Nephron (organoid): ENCODE data around the gene MIEN1.

Experiments
- H3K27ac Mint-ChIP-seq, 3 experiments: 2 replicates each; pipeline ENCODE4 v1.8.0; 2020; ENCODE audit warnings: mixed read lengths in 3 of 3, mild to moderate bottlenecking in 2 of 3, moderate library complexity in 1 of 3
- H3K27me3 Mint-ChIP-seq: 2 replicates; pipeline ENCODE4 v1.8.0; 2021; ENCODE audit warnings: low read depth, mild to moderate bottlenecking, moderate library complexity, mixed read lengths
- H3K36me3 Mint-ChIP-seq: 2 replicates; pipeline ENCODE4 v1.8.0; 2020; ENCODE audit warnings: low read depth, mixed read lengths
- H3K4me1 Mint-ChIP-seq: 2 replicates; pipeline ENCODE4 v1.8.0; 2020; ENCODE audit warnings: mixed read lengths
- H3K4me3 Mint-ChIP-seq, 3 experiments: 2 replicates each; pipeline ENCODE4 v1.8.0; 2020; ENCODE audit warnings: mild to moderate bottlenecking in 3 of 3, mixed read lengths in 3 of 3, moderate library complexity in 2 of 3
- H3K9me3 Mint-ChIP-seq: 2 replicates; pipeline ENCODE4 v1.8.0; 2020; ENCODE audit warnings: mixed read lengths
- TF ChIP-seq, protein P1 (sequence below), 3 experiments: fragments of 200-600 bp; sonication (generic); IDR thresholded peaks; one replicate each; pipeline ENCODE4 v1.5.0; 2021; ENCODE audit warnings: antibody characterized with exemption in 3 of 3; ENCODE audit not compliant: unreplicated experiment in 3 of 3

The MIEN1 gene

DNA sequence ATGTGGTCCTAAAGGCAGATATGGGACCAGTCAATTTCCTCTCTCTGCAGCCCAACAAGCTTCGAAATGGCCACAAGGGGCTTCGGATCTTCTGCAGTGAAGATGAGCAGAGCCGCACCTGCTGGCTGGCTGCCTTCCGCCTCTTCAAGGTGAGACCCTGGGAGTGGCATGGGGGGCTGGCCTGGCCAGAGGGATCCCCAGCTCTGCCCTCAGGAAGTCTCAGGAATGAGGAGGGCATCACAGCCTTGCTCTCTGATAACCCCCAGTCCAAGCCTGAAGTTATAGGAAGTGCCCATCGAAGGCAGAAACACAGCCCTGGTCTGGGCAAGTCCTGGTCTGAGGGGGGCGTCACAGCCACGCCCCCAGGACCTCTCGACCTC is 14.5 kb upstream of the MIEN1 start:
- Mint-ChIP-seq H3K9me3 (no peaks in the 10 kb centered on the region), H3K27me3 (peaks cover 33% of the 10 kb centered on the region), H3K4me3 (no peak overlapping the region), H3K36me3 (no peaks in the 10 kb centered on the region), H3K27ac (no peak overlapping the region), H3K4me1 (peaks cover 17% of the 10 kb centered on the region)
- TF ChIP-seq, protein P1, sequence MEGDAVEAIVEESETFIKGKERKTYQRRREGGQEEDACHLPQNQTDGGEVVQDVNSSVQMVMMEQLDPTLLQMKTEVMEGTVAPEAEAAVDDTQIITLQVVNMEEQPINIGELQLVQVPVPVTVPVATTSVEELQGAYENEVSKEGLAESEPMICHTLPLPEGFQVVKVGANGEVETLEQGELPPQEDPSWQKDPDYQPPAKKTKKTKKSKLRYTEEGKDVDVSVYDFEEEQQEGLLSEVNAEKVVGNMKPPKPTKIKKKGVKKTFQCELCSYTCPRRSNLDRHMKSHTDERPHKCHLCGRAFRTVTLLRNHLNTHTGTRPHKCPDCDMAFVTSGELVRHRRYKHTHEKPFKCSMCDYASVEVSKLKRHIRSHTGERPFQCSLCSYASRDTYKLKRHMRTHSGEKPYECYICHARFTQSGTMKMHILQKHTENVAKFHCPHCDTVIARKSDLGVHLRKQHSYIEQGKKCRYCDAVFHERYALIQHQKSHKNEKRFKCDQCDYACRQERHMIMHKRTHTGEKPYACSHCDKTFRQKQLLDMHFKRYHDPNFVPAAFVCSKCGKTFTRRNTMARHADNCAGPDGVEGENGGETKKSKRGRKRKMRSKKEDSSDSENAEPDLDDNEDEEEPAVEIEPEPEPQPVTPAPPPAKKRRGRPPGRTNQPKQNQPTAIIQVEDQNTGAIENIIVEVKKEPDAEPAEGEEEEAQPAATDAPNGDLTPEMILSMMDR (IDR thresholded peaks at IDR 0.05; ENCODE audit: unreplicated experiment in 3 of 3) = no peak

DNA sequence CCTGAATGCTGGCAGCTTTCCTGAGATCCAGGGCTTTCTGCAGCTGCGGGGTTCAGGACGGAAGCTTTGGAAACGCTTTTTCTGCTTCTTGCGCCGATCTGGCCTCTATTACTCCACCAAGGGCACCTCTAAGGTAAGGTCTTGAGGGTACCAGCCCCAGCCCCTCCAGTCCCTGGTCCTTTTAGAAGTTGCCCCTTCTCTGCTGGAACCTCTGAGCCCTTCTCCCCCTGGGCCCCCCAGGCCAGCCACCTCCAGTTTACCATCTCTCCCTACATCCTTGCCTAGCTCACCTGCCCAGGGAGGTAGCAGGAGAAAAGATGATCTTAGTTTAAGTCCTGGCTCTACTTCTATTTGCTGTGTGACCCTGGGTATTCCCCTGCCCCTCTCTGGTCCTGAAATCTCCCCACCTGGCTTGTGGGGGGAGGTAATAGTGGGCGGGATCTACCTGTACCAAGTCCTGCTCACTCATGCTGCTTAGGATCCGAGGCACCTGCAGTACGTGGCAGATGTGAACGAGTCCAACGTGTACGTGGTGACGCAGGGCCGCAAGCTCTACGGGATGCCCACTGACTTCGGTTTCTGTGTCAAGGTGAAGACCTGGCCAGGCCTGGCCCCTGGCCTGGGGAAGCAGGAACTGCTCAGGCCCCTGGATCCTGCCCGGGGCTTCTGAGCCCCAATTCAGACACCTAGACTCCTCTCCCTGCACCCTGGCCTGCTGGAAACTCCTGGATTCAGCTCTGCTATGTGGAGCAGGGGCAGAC is 13.9 kb upstream of the MIEN1 start:
- H3K4me1 Mint-ChIP-seq = peaks cover 21% of the 10 kb centered on the region
- H3K27me3 Mint-ChIP-seq = peaks cover 39% of the 10 kb centered on the region
- no peak overlapping the region for H3K4me3 Mint-ChIP-seq
- H3K9me3 Mint-ChIP-seq = no peaks in the 10 kb centered on the region
- no peak overlapping the region for H3K27ac Mint-ChIP-seq
- H3K36me3 Mint-ChIP-seq = no peaks in the 10 kb centered on the region
- TF ChIP-seq, protein P1 (IDR thresholded peaks at IDR 0.05; ENCODE audit: unreplicated experiment in 3 of 3) = no peak

DNA sequence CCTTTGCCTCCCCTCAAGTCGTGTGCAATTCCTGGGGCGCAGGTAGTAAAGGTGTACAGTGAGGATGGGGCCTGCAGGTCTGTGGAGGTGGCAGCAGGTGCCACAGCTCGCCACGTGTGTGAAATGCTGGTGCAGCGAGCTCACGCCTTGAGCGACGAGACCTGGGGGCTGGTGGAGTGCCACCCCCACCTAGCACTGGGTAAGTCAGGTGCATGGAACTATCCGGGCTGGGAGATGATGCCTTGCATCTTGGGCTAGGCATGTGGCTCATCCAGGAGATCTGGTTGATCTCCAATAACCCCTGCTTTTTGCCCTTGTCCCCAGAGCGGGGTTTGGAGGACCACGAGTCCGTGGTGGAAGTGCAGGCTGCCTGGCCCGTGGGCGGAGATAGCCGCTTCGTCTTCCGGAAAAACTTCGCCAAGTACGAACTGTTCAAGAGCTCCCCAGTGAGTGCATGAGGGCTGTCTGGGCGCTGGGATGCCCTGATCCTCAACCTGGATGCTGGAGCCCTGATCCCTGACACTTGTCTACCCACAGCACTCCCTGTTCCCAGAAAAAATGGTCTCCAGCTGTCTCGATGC is 12.6 kb upstream of the MIEN1 start:
- Mint-ChIP-seq H3K27ac (no peak overlapping the region), H3K4me3 (no peak overlapping the region), H3K9me3 (no peaks in the 10 kb centered on the region), H3K27me3 (peaks cover 50% of the 10 kb centered on the region), H3K36me3 (no peaks in the 10 kb centered on the region), H3K4me1 (peaks cover 25% of the 10 kb centered on the region)
- TF ChIP-seq, protein P1 (IDR thresholded peaks at IDR 0.05; ENCODE audit: unreplicated experiment in 3 of 3) = no peak

DNA sequence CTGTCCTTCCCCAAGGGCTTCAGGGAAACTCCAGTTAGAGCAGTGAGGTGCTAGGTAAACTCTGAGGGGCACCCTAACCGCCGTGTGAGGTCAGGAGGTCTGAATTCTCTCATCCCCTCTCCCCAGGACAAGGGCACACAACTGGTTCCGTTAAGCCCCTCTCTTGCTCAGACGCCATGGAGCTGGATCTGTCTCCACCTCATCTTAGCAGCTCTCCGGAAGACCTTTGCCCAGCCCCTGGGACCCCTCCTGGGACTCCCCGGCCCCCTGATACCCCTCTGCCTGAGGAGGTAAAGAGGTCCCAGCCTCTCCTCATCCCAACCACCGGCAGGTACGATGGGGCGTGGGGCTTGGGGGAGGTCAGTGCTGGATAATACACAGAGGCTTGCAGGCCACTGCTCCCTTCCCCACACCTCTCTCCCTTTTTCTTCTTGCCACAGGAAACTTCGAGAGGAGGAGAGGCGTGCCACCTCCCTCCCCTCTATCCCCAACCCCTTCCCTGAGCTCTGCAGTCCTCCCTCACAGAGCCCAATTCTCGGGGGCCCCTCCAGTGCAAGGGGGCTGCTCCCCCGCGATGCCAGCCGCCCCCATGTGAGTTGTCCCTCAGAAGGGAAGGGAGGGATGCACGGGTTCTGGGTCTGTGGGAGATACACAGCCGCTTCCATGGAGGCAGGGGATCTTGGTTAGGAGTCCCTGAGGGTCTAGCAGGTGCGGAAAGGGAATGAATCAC is 12.0 kb upstream of the MIEN1 start:
- Mint-ChIP-seq H3K9me3 (no peaks in the 10 kb centered on the region), H3K27me3 (peaks cover 56% of the 10 kb centered on the region), H3K36me3 (no peaks in the 10 kb centered on the region), H3K4me1 (peaks cover 24% of the 10 kb centered on the region), H3K27ac (no peak overlapping the region), H3K4me3 (no peak overlapping the region)
- TF ChIP-seq, protein P1 (IDR thresholded peaks at IDR 0.05; ENCODE audit: unreplicated experiment in 3 of 3) = no peak

DNA sequence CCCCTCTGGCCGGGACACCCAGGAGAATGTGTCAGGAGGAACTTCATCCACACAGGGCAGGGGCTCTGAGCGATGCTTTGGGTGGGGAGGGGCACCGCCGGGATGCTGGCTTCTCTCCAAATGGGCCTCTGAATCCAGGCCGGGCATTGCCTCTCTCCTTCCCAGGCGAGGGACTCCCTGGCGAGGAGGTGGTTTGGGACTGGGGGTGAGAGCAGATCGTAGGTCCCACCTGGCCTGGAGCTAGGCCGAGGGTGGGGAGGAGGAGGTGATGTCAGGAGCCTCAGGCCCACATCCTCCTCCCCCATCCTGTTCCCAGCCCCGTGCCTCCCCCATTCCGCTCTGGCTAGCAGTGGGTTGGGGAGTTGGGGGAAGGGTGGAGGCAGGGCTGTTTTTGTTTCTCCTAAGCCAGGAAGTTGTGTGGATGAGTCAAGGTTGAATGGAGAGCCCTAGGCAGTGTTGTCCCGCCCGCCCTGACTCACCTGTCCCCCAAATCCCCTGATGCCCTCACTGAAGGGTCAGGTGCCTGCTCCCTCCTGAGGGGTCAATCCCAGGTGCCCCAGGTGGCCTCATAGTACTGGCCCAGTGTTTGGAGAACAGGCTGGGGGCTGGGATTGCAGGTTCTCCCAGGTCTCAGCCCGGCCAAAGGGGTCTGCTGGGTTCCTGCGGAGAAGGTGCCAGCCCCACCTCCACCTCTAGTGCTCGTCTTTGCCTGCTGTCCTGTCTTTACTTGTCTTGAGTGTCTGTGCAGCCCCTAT is 10.2 kb upstream of the MIEN1 start:
- Mint-ChIP-seq H3K36me3 (no peaks in the 10 kb centered on the region), H3K9me3 (no peaks in the 10 kb centered on the region), H3K27ac (peak overlapping the region; percentile 85 to 93 (median 87)), H3K4me1 (peaks cover 20% of the 10 kb centered on the region), H3K4me3 (peak overlapping the region; percentile 77 to 88 (median 84)), H3K27me3 (peaks cover 73% of the 10 kb centered on the region)
- TF ChIP-seq, protein P1 (IDR thresholded peaks at IDR 0.05; ENCODE audit: unreplicated experiment in 3 of 3) = no peak
